Liver (tissue), 9 donors: ENCODE measurements around the gene SLC8A1. TPM values are rescaled to one million over a fixed set of nuclear protein-coding genes. Genes with fewer than 3 reads are reported as not detected.

Source experiments
- DNase-seq: peaks from one replicate; pipeline ENCODE4 v3.0.0-alpha.2; 2017; ENCODE audit warnings: low spot score
- H3K27ac ChIP-seq, 2 donors: one replicate each; pipeline ENCODE4 v1.7.0; 2013; ENCODE audit warnings: inconsistent platforms in 2 of 2, low read length in 2 of 2, control low read depth in 1 of 2, low read depth in 1 of 2, mild to moderate bottlenecking in 1 of 2
- H3K27me3 ChIP-seq, 4 donors: one replicate each; pipeline versions ENCODE4 v1.6.1 to v1.7.0; 2013; ENCODE audit warnings: low read length in 3 of 4, inconsistent platforms in 1 of 4, mild to moderate bottlenecking in 1 of 4, moderate library complexity in 1 of 4; ENCODE audit not compliant: control insufficient read depth in 4 of 4, insufficient read depth in 4 of 4
- H3K36me3 ChIP-seq, 4 donors: one replicate each; pipeline versions ENCODE4 v1.6.1 to v1.7.0; 2013; ENCODE audit warnings: low read length in 3 of 4, mild to moderate bottlenecking in 3 of 4, low read depth in 1 of 4, moderate library complexity in 1 of 4; ENCODE audit not compliant: control insufficient read depth in 4 of 4, insufficient read depth in 3 of 4
- H3K4me1 ChIP-seq, 4 donors: one replicate each; pipeline versions ENCODE4 v1.6.1 to v1.7.0; 2013; ENCODE audit warnings: low read length in 3 of 4, mild to moderate bottlenecking in 3 of 4, moderate library complexity in 1 of 4; ENCODE audit not compliant: control insufficient read depth in 4 of 4, insufficient read depth in 4 of 4
- H3K4me3 ChIP-seq, 3 donors: one replicate each; pipeline versions ENCODE4 v1.6.1 to v1.7.0; 2013; ENCODE audit warnings: low read length in 3 of 3, control low read depth in 1 of 3, low read depth in 1 of 3, mild to moderate bottlenecking in 1 of 3
- H3K9ac ChIP-seq, 2 donors: one replicate each; pipeline ENCODE4 v1.7.0; 2013; ENCODE audit warnings: low read length in 2 of 2, mild to moderate bottlenecking in 2 of 2, moderate library complexity in 2 of 2, control low read depth in 1 of 2, low read depth in 1 of 2
- H3K9me3 ChIP-seq, 4 donors: one replicate each; pipeline versions ENCODE4 v1.6.1 to v1.7.0; 2013; ENCODE audit warnings: low read length in 3 of 4; ENCODE audit not compliant: control insufficient read depth in 4 of 4
- ATF3 ChIP-seq: IDR thresholded peaks from 2 replicates; pipeline ENCODE4 v1.6.1; 2016; ENCODE audit warnings: antibody characterized with exemption
- CTCF ChIP-seq: fragments of 150-350 bp; IDR thresholded peaks from 2 replicates; pipeline ENCODE4 v1.5.1; 2017; ENCODE audit warnings: improper control_type of control experiment, low read depth, low read length; ENCODE audit not compliant: missing input control
- EGR1 ChIP-seq, 2 donors: IDR thresholded peaks; 2 replicates each; pipeline ENCODE4 v1.6.1; 2016 to 2018; ENCODE audit warnings: antibody characterized with exemption in 2 of 2, low read depth in 2 of 2
- FOXA1 ChIP-seq: IDR thresholded peaks from 2 replicates; pipeline ENCODE4 v1.6.1; 2016; ENCODE audit warnings: antibody characterized with exemption
- FOXA2 ChIP-seq: IDR thresholded peaks from 2 replicates; pipeline ENCODE4 v1.6.1; 2016; ENCODE audit warnings: antibody characterized with exemption
- GABPA ChIP-seq, 2 donors: IDR thresholded peaks in 1 of 2; conservative IDR thresholded peaks in 1 of 2; 2 replicates each; pipeline ENCODE4 v1.6.1; 2016; ENCODE audit warnings: antibody characterized with exemption in 2 of 2, mild to moderate bottlenecking in 1 of 2, moderate library complexity in 1 of 2
- HNF4A ChIP-seq, 2 donors: conservative IDR thresholded peaks; 2 replicates each; pipeline ENCODE4 v1.6.1; 2016; ENCODE audit warnings: antibody characterized with exemption in 2 of 2, mild to moderate bottlenecking in 2 of 2
- JUND ChIP-seq, 2 donors: IDR thresholded peaks; 2 replicates each; pipeline ENCODE4 v1.6.1; 2016; ENCODE audit warnings: antibody characterized with exemption in 2 of 2
- MAX ChIP-seq: IDR thresholded peaks from 2 replicates; pipeline ENCODE4 v1.6.1; 2016; ENCODE audit warnings: antibody characterized with exemption
- NR2F2 ChIP-seq: IDR thresholded peaks from 2 replicates; pipeline ENCODE4 v1.6.1; 2016; ENCODE audit warnings: antibody characterized with exemption
- RAD21 ChIP-seq, 2 donors: IDR thresholded peaks; 2 replicates each; pipeline ENCODE4 v1.6.1; 2016; ENCODE audit warnings: antibody characterized with exemption in 2 of 2, mild to moderate bottlenecking in 2 of 2
- REST ChIP-seq: IDR thresholded peaks from 2 replicates; pipeline ENCODE4 v1.6.1; 2016; ENCODE audit warnings: antibody characterized with exemption, mild to moderate bottlenecking
- RXRA ChIP-seq, 2 donors: IDR thresholded peaks; 2 replicates each; pipeline ENCODE4 v1.6.1; 2017 to 2018; ENCODE audit warnings: antibody characterized with exemption in 2 of 2, mild to moderate bottlenecking in 1 of 2
- TAF1 ChIP-seq: conservative IDR thresholded peaks from 2 replicates; pipeline ENCODE4 v1.6.1; 2016; ENCODE audit warnings: antibody characterized with exemption, mild to moderate bottlenecking
- YY1 ChIP-seq: IDR thresholded peaks from 2 replicates; pipeline ENCODE4 v1.6.1; 2016; ENCODE audit warnings: antibody characterized with exemption, mild to moderate bottlenecking
- ZBTB33 ChIP-seq: IDR thresholded peaks from 2 replicates; pipeline ENCODE4 v1.6.1; 2016; ENCODE audit warnings: antibody characterized with exemption
- WGBS: extraction: QIAGEN DNeasy Blood & Tissue Kit; methylation state at CpG from one replicate; pipeline ENCODE4 v1.1.7; 2013; 5-methylcytosine and 5-hydroxymethylcytosine counted together
- polyA plus RNA-seq, 2 donors: library from polyadenylated mRNA; stranded (reverse) in 1 of 2; unstranded in 1 of 2; fragments of 200-250 nt in 1 of 2; fragments of >200 nt in 1 of 2; fragmentation: Nextera tagmentation in 1 of 2; extraction: Ambion mirVana in 1 of 2; gene quantifications; one replicate each; pipeline versions ENCODE4 v1.2.1 to v1.2.3, GENCODE V29; 2013 to 2015
- total RNA-seq, 2 donors: library from RNA; depleted of rRNA; stranded (reverse); fragments of >200 nt; gene quantifications; one replicate each; pipeline ENCODE4 v1.2.3, GENCODE V29; 2014
- donor health status: healthy.
- donor health status: healthy.
- donor health status: healthy.
- donor health status: healthy.
- donor health status: healthy.

Gene SLC8A1
- total and polyA plus RNA-seq, 4 donors = 1.2 to 18.5 (median 8.2) TPM

- 68% methylated on average over 5 of the region's 5 CpGs for WGBS
- TF ChIP-seq ZBTB33 = no peak
- TF ChIP-seq RAD21 (IDR thresholded peaks at IDR 0.05) = no peak
- no peak for TF ChIP-seq EGR1 (IDR thresholded peaks at IDR 0.05; ENCODE audit: low read depth in 2 of 2)
- no peak for TF ChIP-seq FOXA1
- TF ChIP-seq ATF3 = no peak
- no peak for TF ChIP-seq NR2F2
- TF ChIP-seq JUND (IDR thresholded peaks at IDR 0.05) = no peak
- no peak for TF ChIP-seq MAX
- no peak for TF ChIP-seq CTCF
- no peak for TF ChIP-seq YY1
- no peak for TF ChIP-seq HNF4A (conservative IDR thresholded peaks at IDR 0.05)
- no peak for DNase-seq
- no peaks in the 10 kb centered on the region for H3K4me1 ChIP-seq
- H3K4me3 ChIP-seq = no peak overlapping the region
- no peaks in the 10 kb centered on the region for H3K36me3 ChIP-seq
- no peaks in the 10 kb centered on the region for H3K9me3 ChIP-seq
- H3K27ac ChIP-seq = no peak overlapping the region
- no peak overlapping the region for H3K9ac ChIP-seq
- H3K27me3 ChIP-seq = no peaks in the 10 kb centered on the region
Measured at GRCh38 chr2:40184551-40184950, 267.3 kb downstream of the SLC8A1 start.

- no peaks in the 10 kb centered on the region for H3K36me3 ChIP-seq
- H3K4me3 ChIP-seq = no peak overlapping the region
- H3K27ac ChIP-seq = no peak overlapping the region
- WGBS = 79% methylated on average over 3 of the region's 3 CpGs
- H3K9ac ChIP-seq = no peak overlapping the region
- no peaks in the 10 kb centered on the region for H3K4me1 ChIP-seq
- H3K27me3 ChIP-seq = peaks cover 0 to 3% (median 0%) of the 10 kb centered on the region in 4 donors
- TF ChIP-seq RXRA (IDR thresholded peaks at IDR 0.05) (no peak), GABPA (IDR thresholded peaks at IDR 0.05 in 1 of 2, conservative IDR thresholded peaks at IDR 0.05 in 1 of 2) (no peak), RAD21 (IDR thresholded peaks at IDR 0.05) (no peak), FOXA2 (no peak), MAX (no peak), YY1 (no peak), ATF3 (no peak), REST (no peak), HNF4A (conservative IDR thresholded peaks at IDR 0.05) (no peak), NR2F2 (no peak), JUND (IDR thresholded peaks at IDR 0.05) (no peak), TAF1 (no peak), EGR1 (IDR thresholded peaks at IDR 0.05; ENCODE audit: low read depth in 2 of 2) (no peak)
- no peaks in the 10 kb centered on the region for H3K9me3 ChIP-seq
- DNase-seq = no peak
Measured at GRCh38 chr2:40181855-40182254, 270.0 kb downstream of the SLC8A1 start.
